D721Med (cell line): Measurements from ENCODE around the gene PML.

ENCODE experiments used
- DNase-seq: peaks from one replicate; pipeline ENCODE4 v3.0.0; 2011; ENCODE audit warnings: low spot score; ENCODE audit not compliant: insufficient read length
- FAIRE-seq: peaks from 2 replicates; lab custom pipeline; 2011; peaks lifted over from hg19 to GRCh38; lab: Jason Lieb, UNC
- CTCF ChIP-seq: IDR thresholded peaks from 2 replicates; pipeline ENCODE4 v1.5.1; 2012; ENCODE audit warnings: mild to moderate bottlenecking, control low read depth; ENCODE audit not compliant: insufficient read depth; ENCODE audit errors: missing control alignments

The PML gene

GRCh38 chr15:73982222-73982962 is 12.1 kb upstream of the PML start:
- TF ChIP-seq CTCF, result no peak
- DNase-seq (no peak), FAIRE-seq (no peak)

- no peak for FAIRE-seq
- no peak for DNase-seq
- no peak for TF ChIP-seq CTCF
Observed at GRCh38 chr15:73983211-73983727, 11.2 kb upstream of the PML start.

GRCh38 chr15:73983773-73984172 is 10.7 kb upstream of the PML start:
- TF ChIP-seq CTCF, result no peak
- DNase-seq, result no peak
- no peak for FAIRE-seq

- FAIRE-seq, result no peak
- TF ChIP-seq CTCF, result no peak
- DNase-seq, result no peak
Observed at GRCh38 chr15:73984208-73984979, 10.1 kb upstream of the PML start.

GRCh38 chr15:73985101-73985873 is 9.2 kb upstream of the PML start:
- no peak for TF ChIP-seq CTCF

GRCh38 chr15:73986055-73986775 is 8.3 kb upstream of the PML start:
- FAIRE-seq (no peak), DNase-seq (no peak)
- no peak for TF ChIP-seq CTCF

More at GRCh38 chr15:73985101-73985873, 9.2 kb upstream of the PML start:
- DNase-seq, result no peak
- FAIRE-seq, result no peak
